Placental epithelial cell (primary cell): Measurements from ENCODE around the gene TTLL5. TPM values are rescaled to one million over a fixed set of nuclear protein-coding genes. Genes with fewer than 3 reads are reported as not detected.

Source experiments
- total RNA-seq: library from RNA; depleted of rRNA; stranded (reverse); fragments of >200 nt; gene quantifications from 2 replicates; pipeline ENCODE4 v1.2.3, GENCODE V29; 2012

The TTLL5 gene, protein sequence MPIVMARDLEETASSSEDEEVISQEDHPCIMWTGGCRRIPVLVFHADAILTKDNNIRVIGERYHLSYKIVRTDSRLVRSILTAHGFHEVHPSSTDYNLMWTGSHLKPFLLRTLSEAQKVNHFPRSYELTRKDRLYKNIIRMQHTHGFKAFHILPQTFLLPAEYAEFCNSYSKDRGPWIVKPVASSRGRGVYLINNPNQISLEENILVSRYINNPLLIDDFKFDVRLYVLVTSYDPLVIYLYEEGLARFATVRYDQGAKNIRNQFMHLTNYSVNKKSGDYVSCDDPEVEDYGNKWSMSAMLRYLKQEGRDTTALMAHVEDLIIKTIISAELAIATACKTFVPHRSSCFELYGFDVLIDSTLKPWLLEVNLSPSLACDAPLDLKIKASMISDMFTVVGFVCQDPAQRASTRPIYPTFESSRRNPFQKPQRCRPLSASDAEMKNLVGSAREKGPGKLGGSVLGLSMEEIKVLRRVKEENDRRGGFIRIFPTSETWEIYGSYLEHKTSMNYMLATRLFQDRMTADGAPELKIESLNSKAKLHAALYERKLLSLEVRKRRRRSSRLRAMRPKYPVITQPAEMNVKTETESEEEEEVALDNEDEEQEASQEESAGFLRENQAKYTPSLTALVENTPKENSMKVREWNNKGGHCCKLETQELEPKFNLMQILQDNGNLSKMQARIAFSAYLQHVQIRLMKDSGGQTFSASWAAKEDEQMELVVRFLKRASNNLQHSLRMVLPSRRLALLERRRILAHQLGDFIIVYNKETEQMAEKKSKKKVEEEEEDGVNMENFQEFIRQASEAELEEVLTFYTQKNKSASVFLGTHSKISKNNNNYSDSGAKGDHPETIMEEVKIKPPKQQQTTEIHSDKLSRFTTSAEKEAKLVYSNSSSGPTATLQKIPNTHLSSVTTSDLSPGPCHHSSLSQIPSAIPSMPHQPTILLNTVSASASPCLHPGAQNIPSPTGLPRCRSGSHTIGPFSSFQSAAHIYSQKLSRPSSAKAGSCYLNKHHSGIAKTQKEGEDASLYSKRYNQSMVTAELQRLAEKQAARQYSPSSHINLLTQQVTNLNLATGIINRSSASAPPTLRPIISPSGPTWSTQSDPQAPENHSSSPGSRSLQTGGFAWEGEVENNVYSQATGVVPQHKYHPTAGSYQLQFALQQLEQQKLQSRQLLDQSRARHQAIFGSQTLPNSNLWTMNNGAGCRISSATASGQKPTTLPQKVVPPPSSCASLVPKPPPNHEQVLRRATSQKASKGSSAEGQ (N-terminal part only)
- total RNA-seq, result 29.3 and 42.4 TPM in 2 replicates

GRCh38 chr14:75660630-75661498, at the start of gene TTLL5, which contains the start of gene ERG28:
Gene TTLL5 (plus strand): TSS chr14:75661246. CDS start chr14:75663150, 1,904 bp downstream.
Gene ERG28 (minus strand): TSS chr14:75660876. CDS start chr14:75657502, 3,374 bp downstream.

DNA sequence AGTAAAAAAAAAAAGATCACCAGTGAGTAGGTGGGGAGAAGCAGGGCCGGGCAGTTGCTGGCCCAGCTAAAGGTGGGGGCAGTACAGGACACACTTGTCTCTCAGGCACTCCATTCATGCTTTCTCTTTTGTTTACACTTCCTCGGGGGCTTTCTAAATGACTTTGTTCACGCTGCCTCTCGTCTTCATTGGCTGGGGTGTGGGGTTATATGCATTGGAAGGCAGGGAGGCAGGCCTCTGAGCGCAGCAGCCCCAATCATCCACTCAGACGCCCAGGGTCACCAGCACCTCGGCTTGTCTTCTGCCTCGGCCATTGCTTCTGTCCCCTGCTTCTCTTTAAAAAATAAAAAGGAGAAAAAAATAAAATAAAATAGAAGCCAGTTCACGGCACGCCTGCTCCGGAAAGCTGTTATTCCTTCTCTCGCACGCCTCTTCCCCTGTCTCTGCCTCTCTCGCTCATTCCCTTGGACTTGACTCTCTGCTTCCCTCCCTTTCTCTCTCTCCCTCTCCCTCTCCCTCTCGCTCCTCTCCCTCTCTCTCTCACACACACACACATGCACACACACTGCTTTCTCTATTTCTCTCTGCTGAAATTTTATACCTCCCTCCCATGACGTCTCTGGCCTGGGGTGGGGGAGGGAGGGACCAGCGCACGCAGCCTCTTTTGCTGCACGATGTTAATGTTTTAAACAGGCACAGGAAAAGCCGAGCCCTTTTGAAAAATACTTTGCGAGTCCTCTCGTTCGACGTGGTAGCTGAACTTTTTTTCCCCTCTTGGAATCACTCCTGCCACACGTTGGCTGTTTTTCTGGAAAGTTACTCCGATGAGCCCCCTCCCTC, 320.6 kb downstream of the TTLL5 start, which contains the start of gene TGFB3:
TGFB3 (minus strand) TSS at position 570 of the 840 bp plus-strand sequence. CDS start 1,102 bp downstream, outside the sequence.

DNA sequence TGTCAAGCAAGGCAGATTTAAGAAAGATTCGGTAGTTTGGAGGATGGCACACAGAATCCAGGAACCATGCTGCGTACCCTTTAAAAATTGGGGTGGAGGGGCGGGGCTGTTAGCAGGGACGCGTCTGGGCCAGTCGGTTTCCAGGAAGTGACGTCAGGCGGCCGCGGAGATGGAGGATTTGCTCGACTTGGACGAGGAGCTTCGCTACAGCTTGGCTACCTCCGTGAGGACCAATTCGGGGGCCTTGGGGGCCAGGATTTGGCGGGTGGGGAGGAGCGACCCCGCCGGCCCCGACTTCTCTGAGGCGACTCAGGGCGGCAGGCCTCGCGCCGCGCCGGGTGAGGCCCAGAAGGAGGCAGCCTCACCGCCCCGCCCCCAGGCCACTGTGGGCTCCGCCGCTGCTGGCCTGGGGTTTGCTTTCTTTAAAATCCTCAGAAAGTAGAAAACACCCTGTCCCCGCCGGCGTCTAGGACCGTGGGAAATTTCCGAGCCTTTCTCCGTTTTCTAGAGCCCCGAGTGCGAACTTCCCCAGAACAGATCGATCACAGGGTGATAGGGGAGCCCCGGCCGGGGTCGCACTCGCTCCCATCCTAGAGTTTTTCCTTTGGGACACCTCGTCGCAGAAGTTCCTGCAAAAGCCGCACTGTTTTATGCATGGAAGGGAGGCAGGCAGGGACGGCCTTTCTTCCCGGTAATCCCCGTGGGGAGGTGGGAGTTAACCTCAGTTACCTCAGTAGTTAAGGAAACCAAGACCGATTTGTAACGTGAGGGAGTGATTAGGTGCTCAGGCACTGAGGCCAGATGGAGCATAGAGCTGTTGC, 324.8 kb downstream of the TTLL5 start, which contains the start of gene IFT43:
IFT43 (plus strand) TSS at position 146 of the 821 bp plus-strand sequence; CDS start at position 170, 24 bp downstream.

Other genes starting within 250 kb of the TTLL5 start
- 47.9 and 64.7 TPM in 2 replicates for gene JDP2, start 233.2 kb upstream of the TTLL5 start, total RNA-seq
- 7.5 and 7.7 TPM in 2 replicates for gene BATF, start 138.8 kb upstream of the TTLL5 start, total RNA-seq
- gene FLVCR2, start 82.6 kb upstream of the TTLL5 start, total RNA-seq, result 4.7 and 14.3 TPM in 2 replicates
- gene ERG28, start 370 bp upstream of the TTLL5 start, total RNA-seq, result 5.1 and 12.6 TPM in 2 replicates